ENCODE data around the gene TNF.

TNF gene

DNA sequence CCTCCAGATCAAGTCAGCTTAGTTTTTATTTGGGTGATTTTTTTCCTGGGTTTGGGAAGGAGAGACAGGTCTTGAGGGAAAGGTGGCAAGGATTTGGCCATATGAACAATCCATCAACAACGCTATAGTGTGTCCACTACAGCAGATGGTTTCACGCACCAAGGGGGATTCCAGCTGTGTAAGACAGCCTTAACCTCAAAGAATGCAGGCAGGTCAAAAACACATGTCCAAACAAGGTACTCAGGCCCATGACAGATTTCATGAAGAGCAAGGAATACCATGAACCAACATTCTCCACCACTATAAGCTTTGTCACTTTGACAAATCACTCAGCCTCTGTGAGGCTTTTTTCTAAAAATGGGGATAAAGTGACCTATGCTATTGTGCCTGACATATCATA lies 41.6 kb downstream of the TNF start:
- no peak for DNase-seq (ENCODE audit: low spot score)
- TF ChIP-seq, protein P1, sequence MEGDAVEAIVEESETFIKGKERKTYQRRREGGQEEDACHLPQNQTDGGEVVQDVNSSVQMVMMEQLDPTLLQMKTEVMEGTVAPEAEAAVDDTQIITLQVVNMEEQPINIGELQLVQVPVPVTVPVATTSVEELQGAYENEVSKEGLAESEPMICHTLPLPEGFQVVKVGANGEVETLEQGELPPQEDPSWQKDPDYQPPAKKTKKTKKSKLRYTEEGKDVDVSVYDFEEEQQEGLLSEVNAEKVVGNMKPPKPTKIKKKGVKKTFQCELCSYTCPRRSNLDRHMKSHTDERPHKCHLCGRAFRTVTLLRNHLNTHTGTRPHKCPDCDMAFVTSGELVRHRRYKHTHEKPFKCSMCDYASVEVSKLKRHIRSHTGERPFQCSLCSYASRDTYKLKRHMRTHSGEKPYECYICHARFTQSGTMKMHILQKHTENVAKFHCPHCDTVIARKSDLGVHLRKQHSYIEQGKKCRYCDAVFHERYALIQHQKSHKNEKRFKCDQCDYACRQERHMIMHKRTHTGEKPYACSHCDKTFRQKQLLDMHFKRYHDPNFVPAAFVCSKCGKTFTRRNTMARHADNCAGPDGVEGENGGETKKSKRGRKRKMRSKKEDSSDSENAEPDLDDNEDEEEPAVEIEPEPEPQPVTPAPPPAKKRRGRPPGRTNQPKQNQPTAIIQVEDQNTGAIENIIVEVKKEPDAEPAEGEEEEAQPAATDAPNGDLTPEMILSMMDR (IDR thresholded peaks at IDR 0.05), result no peak

DNA sequence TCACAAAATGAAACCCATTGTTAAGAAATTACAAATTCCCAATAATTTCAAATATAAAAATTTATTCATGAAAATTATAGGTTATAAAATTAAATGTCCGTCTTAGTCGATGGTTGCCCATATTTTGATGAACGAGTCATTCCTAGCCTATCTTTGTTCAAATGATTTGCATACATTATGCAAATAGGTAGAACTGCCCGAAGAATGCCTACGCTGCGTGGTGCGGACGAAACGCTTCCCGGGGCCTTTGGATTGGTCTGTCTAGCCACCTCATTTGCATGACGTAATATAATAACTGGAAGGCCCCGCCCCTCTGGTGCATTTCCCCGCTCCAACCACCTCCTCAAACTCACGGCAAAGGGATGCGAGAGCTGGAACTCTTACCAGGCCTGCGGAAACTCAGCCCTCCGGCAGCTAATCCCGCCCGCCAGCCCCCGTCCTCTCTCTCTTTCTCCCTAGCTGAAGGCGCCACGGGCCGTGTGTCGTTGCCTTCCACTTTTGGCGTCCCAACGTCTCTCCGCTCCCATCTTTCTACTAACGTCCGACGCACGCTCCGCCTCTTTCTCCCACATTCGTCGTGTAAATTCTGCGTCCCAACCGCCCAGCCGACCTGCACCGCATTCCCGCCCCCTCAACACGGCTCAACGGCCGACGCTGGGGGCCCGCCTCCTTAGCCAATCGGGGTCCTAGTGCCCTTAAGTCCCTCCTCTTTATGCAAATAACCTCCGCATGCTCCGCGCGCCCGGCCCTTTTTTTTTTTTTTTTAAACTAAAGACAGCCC lies 44.6 kb downstream of the TNF start:
- TF ChIP-seq, protein P1 (IDR thresholded peaks at IDR 0.05), result no peak
- DNase-seq (ENCODE audit: low spot score), result peak; percentile 99
- Histone ChIP-seq H3K4me3 (peak overlapping the region; percentile 89), H3K27ac (peak overlapping the region; percentile 97 to 98)

More for the DNA sequence above, 41.6 kb downstream of the TNF start:
- Histone ChIP-seq H3K27ac (no peak overlapping the region), H3K4me3 (no peak overlapping the region)

GRCh38 chr6:31620586-31621319 lies 45.4 kb downstream of the TNF start, which contains the start of gene PRRC2A:
TSS of gene PRRC2A (plus strand) at chr6:31620715. CDS start at chr6:31622790, 2,075 bp downstream.
- DNase-seq (ENCODE audit: low spot score), result peak; percentile 92

DNA sequence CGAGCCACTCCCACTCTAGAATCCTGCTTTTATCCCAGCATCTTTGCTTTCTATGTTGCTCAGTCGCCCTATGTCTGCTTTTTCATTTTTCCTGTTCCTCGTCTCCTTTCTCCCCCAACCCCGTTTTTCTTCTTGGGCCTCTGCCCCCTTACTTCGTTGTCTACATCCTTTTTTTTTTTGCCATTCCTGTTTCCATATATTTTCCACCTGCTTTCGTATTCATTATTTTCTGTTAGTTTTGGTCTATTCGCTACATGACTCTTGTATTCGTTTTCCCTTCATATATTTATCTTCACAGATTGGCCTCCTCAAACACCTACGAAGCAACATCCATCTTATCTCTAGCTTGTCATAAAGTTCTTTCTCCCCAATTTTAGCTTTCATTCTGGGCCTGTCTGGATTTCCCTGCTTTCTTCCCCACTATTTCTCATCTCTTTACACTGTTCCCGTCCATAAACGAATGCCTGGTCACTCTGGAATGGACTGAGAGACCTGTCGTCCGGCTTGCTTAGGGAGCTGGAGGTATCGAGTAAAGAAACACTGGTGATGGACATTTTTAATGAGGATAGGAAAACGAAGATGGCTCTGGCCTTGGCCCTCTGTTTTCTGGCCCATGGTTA lies 46.1 kb downstream of the TNF start:
- TF ChIP-seq, protein P1 (IDR thresholded peaks at IDR 0.05), result no peak
- no peak for DNase-seq (ENCODE audit: low spot score)
- H3K4me3 ChIP-seq, result peak overlapping the region; percentile 89
- H3K27ac ChIP-seq, result peak overlapping the region; percentile 97 to 98

More at GRCh38 chr6:31620586-31621319, 45.4 kb downstream of the TNF start, which contains the start of gene PRRC2A:
- peak within 1 kb of the TSS; percentile 89 for H3K4me3 ChIP-seq
- peak within 1 kb of the TSS; percentile 97 to 98 for H3K27ac ChIP-seq
- TF ChIP-seq, protein P1 (IDR thresholded peaks at IDR 0.05), result no peak

- DNase-seq (ENCODE audit: low spot score), result no peak
- TF ChIP-seq, protein P1 (IDR thresholded peaks at IDR 0.05), result no peak
- H3K4me3 ChIP-seq, result peak overlapping the region; percentile 89
- peak overlapping the region; percentile 74 to 98 for H3K27ac ChIP-seq
Observed at GRCh38 chr6:31621991-31622390, 46.6 kb downstream of the TNF start.

GRCh38 chr6:31622684-31623091 lies 47.3 kb downstream of the TNF start:
- TF ChIP-seq, protein P1 (IDR thresholded peaks at IDR 0.05), result no peak
- Histone ChIP-seq H3K27ac (no peak overlapping the region), H3K4me3 (peak overlapping the region; percentile 89)
- DNase-seq (ENCODE audit: low spot score), result no peak

All from coronary artery (tissue), 2 donors.